ENCODE measurements around the gene TYROBP. TPM values are rescaled to one million over a fixed set of nuclear protein-coding genes. Genes with fewer than 3 reads are reported as not detected.

The TYROBP gene
- total and polyA plus RNA-seq, 2 of the 8 experiments (the other 6 are each of a cell fraction or from before 2014, with no cell fraction given), result 0.18 TPM; not detected in 1

- POLR2A ChIA-PET (ENCODE audit: partially characterized antibody), result interaction anchor here (1.2 kb wide), 1 partner anchor 14 kb away, joined by 3 read pairs; no protein-coding TSS in a partner anchor
- TF ChIP-seq NANOG (IDR thresholded peaks at IDR 0.05; ENCODE audit: insufficient read depth, low read depth, low read length, poor library complexity, severe bottlenecking) (no peak), FOSL1 (IDR thresholded peaks at IDR 0.05; ENCODE audit: insufficient read depth, low read depth, low read length) (no peak), MAFK (IDR thresholded peaks at IDR 0.05; ENCODE audit: low read depth, low read length) (no peak), ATF3 (IDR thresholded peaks at IDR 0.05; ENCODE audit: insufficient read depth, low read depth, low read length) (no peak), CBX8 (IDR thresholded peaks at IDR 0.05; ENCODE audit: borderline replicate concordance, low read depth, low read length) (no peak), YY1 (IDR thresholded peaks at IDR 0.05; ENCODE audit: low read depth, low read length) (no peak), SIRT6 (IDR thresholded peaks at IDR 0.05; ENCODE audit: low read length) (no peak), ATF2 (IDR thresholded peaks at IDR 0.05; ENCODE audit: low read length) (no peak), KDM1A (IDR thresholded peaks at IDR 0.05; ENCODE audit: borderline replicate concordance, low read length) (no peak), SP4 (IDR thresholded peaks at IDR 0.05; ENCODE audit: low read length) (no peak), EP300 (IDR thresholded peaks at IDR 0.05; ENCODE audit: borderline replicate concordance in 1 of 2, low read depth in 2 of 2, low read length in 2 of 2) (no peak), BACH1 (IDR thresholded peaks at IDR 0.05; ENCODE audit: low read length) (no peak)
Measured at GRCh38 chr19:35863018-35863417, 45.1 kb downstream of the TYROBP start.

More at GRCh38 chr19:35863018-35863417, 45.1 kb downstream of the TYROBP start:
- Histone ChIP-seq H4K20me1 (replicated peaks in 1 of 2; ENCODE audit: control insufficient read depth in 1 of 2, insufficient read depth in 2 of 2, low read length in 2 of 2) (peaks cover 0 to 3% of the 10 kb centered on the region in 2 experiments), H3K9me3 (ENCODE audit: insufficient read depth in 2 of 2, low read depth in 1 of 2, low read length in 1 of 2) (no peaks in the 10 kb centered on the region), H3K18ac (ENCODE audit: extremely low read depth, low read length) (no peak overlapping the region), H3K9ac (replicated peaks in 1 of 4; ENCODE audit: extremely low read depth in 1 of 4, low read depth in 3 of 4, low read length in 3 of 4) (no peak overlapping the region), H3K4ac (replicated peaks; ENCODE audit: insufficient read length, low read depth, low read length) (no peak overlapping the region), H3K23me2 (ENCODE audit: low read depth, low read length) (peaks cover 14% of the 10 kb centered on the region), H2BK12ac (ENCODE audit: low read depth, low read length) (no peak overlapping the region), H2AK5ac (ENCODE audit: low read depth, low read length) (no peak overlapping the region), H3K4me1 (replicated peaks in 1 of 4; ENCODE audit: control insufficient read depth in 3 of 4, insufficient read depth in 4 of 4, low read length in 3 of 4) (peaks cover 0 to 19% (median 10%) of the 10 kb centered on the region in 4 experiments; a peak in 5 of 7 replicates), H3K79me1 (ENCODE audit: low read depth, low read length) (no peaks in the 10 kb centered on the region), H3K79me2 (ENCODE audit: control insufficient read depth in 1 of 2, insufficient read depth in 2 of 2, low read length in 2 of 2) (no peaks in the 10 kb centered on the region), H3K4me3 (ENCODE audit: extremely low read depth in 1 of 4, insufficient read depth in 2 of 4, low read depth in 3 of 4, low read length in 4 of 4) (no peak overlapping the region), H2BK15ac (ENCODE audit: low read length) (no peak overlapping the region), H2BK120ac (replicated peaks; ENCODE audit: low read depth, low read length) (no peak overlapping the region), H3K56ac (replicated peaks; ENCODE audit: insufficient read length, low read depth, low read length) (no peak overlapping the region), H4K8ac (ENCODE audit: extremely low read depth, insufficient read depth, low read length) (no peak overlapping the region; the same call in 1 of the 2 replicates), H2BK5ac (ENCODE audit: low read depth, low read length) (no peak overlapping the region), H3K23ac (ENCODE audit: insufficient read length) (no peak overlapping the region), H3K14ac (ENCODE audit: insufficient read length) (no peak overlapping the region), H3K36me3 (ENCODE audit: control insufficient read depth in 2 of 4, insufficient read depth in 4 of 4, low read length in 3 of 4) (no peaks in the 10 kb centered on the region), H4K91ac (replicated peaks; ENCODE audit: insufficient read length, low read length) (no peak overlapping the region), H2AFZ (ENCODE audit: low read length) (no peak overlapping the region), H3K27me3 (replicated peaks in 1 of 4; ENCODE audit: control insufficient read depth in 3 of 4, extremely low read depth in 1 of 4, insufficient read depth in 3 of 4, low read length in 3 of 4) (peaks cover 8 to 56% (median 47%) of the 10 kb centered on the region in 4 experiments), H2BK20ac (ENCODE audit: low read length) (no peak overlapping the region), H4K5ac (ENCODE audit: insufficient read length, low read depth, low read length) (no peak overlapping the region), H3K27ac (ENCODE audit: low read depth, low read length) (no peak overlapping the region), H3K4me2 (ENCODE audit: insufficient read depth in 1 of 2, low read depth in 2 of 2, low read length in 2 of 2) (no peak overlapping the region)
- 90% methylated on average over 5 of the region's 5 CpGs; no CpG with 5 or more reads in 1 of the 2 experiments for WGBS, 2 experiments (ENCODE audit: extremely low coverage in 1 of 2, insufficient coverage in 1 of 2, insufficient read length in 1 of 2, insufficient replicate concordance in 2 of 2, low coverage in 1 of 2, low lambda C conversion rate in 2 of 2, missing lambda C conversion rate in 1 of 2)
- FAIRE-seq (no peak), DNase-seq (ENCODE audit: low read depth in 1 of 2, low spot score in 2 of 2) (no peak)
- CTCF ChIA-PET (ENCODE audit: partially characterized antibody), result interaction anchor here (0.6 to 1.2 kb wide), 5 partner anchors 12 to 1380 kb away, joined by 3 read pairs; no protein-coding TSS in a partner anchor

Measured in H1 (cell line).